Suprapubic skin (tissue), 4 donors: ENCODE results near the gene LCE2A. TPM values are rescaled to one million over a fixed set of nuclear protein-coding genes. Genes with fewer than 3 reads are reported as not detected.

Source experiments
- total RNA-seq, 4 donors: library from RNA; depleted of rRNA; stranded (reverse); fragments of >200 nt; gene quantifications; one replicate each; pipeline ENCODE4 v1.1.0, GENCODE V29; 2016

The LCE2A gene
- total RNA-seq, 4 donors from 2014 or later: 28.2 to 457 (median 159) TPM

Other genes with a start within 250 kb of the LCE2A start
- 100 to 1,000 TPM in 3 of 4 donors, 10 to 100 TPM in 1; 41.1 to 222 (median 140) TPM for gene LCE5A, start 187.5 kb upstream of the LCE2A start, total RNA-seq
- 100 to 1,000 TPM in 3 of 4 donors, 10 to 100 TPM in 1; 19.1 to 228 (median 129) TPM for gene CRCT1, start 183.9 kb upstream of the LCE2A start, total RNA-seq
- 10 to 100 TPM in 1 of 4 donors, 1 to 10 TPM in 2, not detected in 1; 4.8 to 19.0 (median 7.4) TPM for gene LCE3E, start 131.6 kb upstream of the LCE2A start, total RNA-seq
- 10 to 100 TPM in 2 of 4 donors, 1 to 10 TPM in 2; 3.7 to 27.1 (median 15.4) TPM for gene LCE3D, start 117.8 kb upstream of the LCE2A start, total RNA-seq
- not detected for gene LCE3C, start 98.1 kb upstream of the LCE2A start, total RNA-seq
- not detected for gene LCE3B, start 84.5 kb upstream of the LCE2A start, total RNA-seq
- not detected for gene LCE3A, start 75.2 kb upstream of the LCE2A start, total RNA-seq
- gene LCE2D, start 35.0 kb upstream of the LCE2A start, total RNA-seq: 100 to 1,000 TPM in 3 of 4 donors, 10 to 100 TPM in 1; 11.8 to 304 (median 222) TPM
- gene LCE2C, start 23.1 kb upstream of the LCE2A start, total RNA-seq: 100 to 1,000 TPM in 3 of 4 donors, 10 to 100 TPM in 1; 66.5 to 669 (median 515) TPM
- 1,000 to 10,000 TPM in 2 of 4 donors, 100 to 1,000 TPM in 1, 10 to 100 TPM in 1; 91.9 to 1,442 (median 997) TPM for gene LCE2B, start 12.2 kb upstream of the LCE2A start, total RNA-seq
- 1 to 10 TPM in 3 of 4 donors, not detected in 1; 3.0 to 7.7 (median 3.6) TPM for gene LCE4A, start 9.8 kb downstream of the LCE2A start, total RNA-seq
- 100 to 1,000 TPM in 3 of 4 donors, 10 to 100 TPM in 1; 20.9 to 138 (median 131) TPM for gene KPRP, start 59.7 kb downstream of the LCE2A start, total RNA-seq
- 10 to 100 TPM in 3 of 4 donors, not detected in 1; 23.4 to 71.3 (median 42.8) TPM for gene LCE1F, start 76.8 kb downstream of the LCE2A start, total RNA-seq
- 10 to 100 TPM in 3 of 4 donors, 1 to 10 TPM in 1; 5.5 to 71.0 (median 29.6) TPM for gene LCE1E, start 87.9 kb downstream of the LCE2A start, total RNA-seq
- 100 to 1,000 TPM in 2 of 4 donors, 10 to 100 TPM in 2; 32.8 to 203 (median 101) TPM for gene LCE1D, start 98.4 kb downstream of the LCE2A start, total RNA-seq
- gene LCE1C, start 108.3 kb downstream of the LCE2A start, total RNA-seq: 1,000 to 10,000 TPM in 3 of 4 donors, 10 to 100 TPM in 1; 73.2 to 1,471 (median 1,283) TPM
- gene LCE1B, start 113.6 kb downstream of the LCE2A start, total RNA-seq: 100 to 1,000 TPM in 3 of 4 donors, 10 to 100 TPM in 1; 29.6 to 197 (median 166) TPM
- 100 to 1,000 TPM in 3 of 4 donors, 10 to 100 TPM in 1; 69.4 to 516 (median 417) TPM for gene LCE1A, start 129.1 kb downstream of the LCE2A start, total RNA-seq
- gene LCE6A, start 144.5 kb downstream of the LCE2A start, total RNA-seq: 10 to 100 TPM in 3 of 4 donors, 1 to 10 TPM in 1; 3.0 to 95.6 (median 55.0) TPM
- gene LCE7A, start 161.7 kb downstream of the LCE2A start, total RNA-seq: not detected
- not detected for gene SMCP, start 180.0 kb downstream of the LCE2A start, total RNA-seq
- gene IVL, start 210.2 kb downstream of the LCE2A start, total RNA-seq: 100 to 1,000 TPM in 3 of 4 donors, 10 to 100 TPM in 1; 50.2 to 213 (median 138) TPM
- 10 to 100 TPM; 10.7 to 42.8 (median 18.2) TPM for gene SPRR5, start 248.9 kb downstream of the LCE2A start, total RNA-seq